Breast epithelium (tissue), 3 donors: ENCODE measurements around the gene TGOLN2.

ENCODE experiments used
- POLR2A ChIP-seq: fragments of 450-650 bp; IDR thresholded peaks from one replicate; pipeline ENCODE4 v1.6.1; 2016; ENCODE audit warnings: antibody characterized with exemption, mild to moderate bottlenecking, moderate library complexity
- POLR2AphosphoS5 ChIP-seq, 3 donors: sonication (generic); formaldehyde crosslinking; IDR thresholded peaks; one replicate each; pipeline ENCODE4 v1.6.1; 2017; ENCODE audit warnings: antibody characterized with exemption in 3 of 3
- TF ChIP-seq, protein P1 (sequence below), 3 donors: fragments of 450-650 bp; IDR thresholded peaks; one replicate each; pipeline ENCODE4 v1.5.1; 2016 to 2017; ENCODE audit warnings: antibody characterized with exemption in 3 of 3, mild to moderate bottlenecking in 3 of 3, moderate library complexity in 3 of 3

DNA sequence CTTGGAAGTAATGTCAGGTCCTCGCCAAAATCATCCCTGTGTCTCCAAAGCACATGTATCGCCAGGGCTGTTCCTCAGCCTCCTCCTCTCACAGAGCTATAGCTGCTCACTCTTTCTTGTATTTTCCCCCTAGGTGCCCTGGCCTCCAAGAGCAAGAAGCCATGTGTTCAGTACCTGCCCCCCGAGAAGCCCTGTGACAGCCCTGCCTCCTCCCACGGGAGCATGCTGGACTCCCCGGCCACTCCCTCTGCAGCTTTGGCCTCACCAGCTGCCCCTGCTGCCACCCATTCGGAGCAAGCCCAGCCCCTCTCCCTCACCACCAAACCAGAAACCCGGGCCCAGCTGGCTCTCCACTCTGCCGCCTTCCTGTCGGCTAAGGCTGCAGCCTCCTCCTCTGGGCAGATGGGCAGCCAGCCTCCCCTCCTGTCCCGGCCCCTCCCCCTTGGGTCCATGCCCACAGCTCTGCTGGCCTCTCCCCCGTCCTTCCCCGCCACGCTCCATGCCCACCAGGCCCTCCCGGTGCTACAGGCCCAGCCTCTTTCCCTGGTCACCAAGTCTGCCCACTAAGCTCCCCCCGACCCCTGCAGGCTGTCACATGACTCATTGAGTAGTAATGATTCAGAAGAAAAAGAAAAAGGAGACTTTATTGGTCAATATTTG, 18.8 kb downstream of the TGOLN2 start:
- TF ChIP-seq, protein P1, sequence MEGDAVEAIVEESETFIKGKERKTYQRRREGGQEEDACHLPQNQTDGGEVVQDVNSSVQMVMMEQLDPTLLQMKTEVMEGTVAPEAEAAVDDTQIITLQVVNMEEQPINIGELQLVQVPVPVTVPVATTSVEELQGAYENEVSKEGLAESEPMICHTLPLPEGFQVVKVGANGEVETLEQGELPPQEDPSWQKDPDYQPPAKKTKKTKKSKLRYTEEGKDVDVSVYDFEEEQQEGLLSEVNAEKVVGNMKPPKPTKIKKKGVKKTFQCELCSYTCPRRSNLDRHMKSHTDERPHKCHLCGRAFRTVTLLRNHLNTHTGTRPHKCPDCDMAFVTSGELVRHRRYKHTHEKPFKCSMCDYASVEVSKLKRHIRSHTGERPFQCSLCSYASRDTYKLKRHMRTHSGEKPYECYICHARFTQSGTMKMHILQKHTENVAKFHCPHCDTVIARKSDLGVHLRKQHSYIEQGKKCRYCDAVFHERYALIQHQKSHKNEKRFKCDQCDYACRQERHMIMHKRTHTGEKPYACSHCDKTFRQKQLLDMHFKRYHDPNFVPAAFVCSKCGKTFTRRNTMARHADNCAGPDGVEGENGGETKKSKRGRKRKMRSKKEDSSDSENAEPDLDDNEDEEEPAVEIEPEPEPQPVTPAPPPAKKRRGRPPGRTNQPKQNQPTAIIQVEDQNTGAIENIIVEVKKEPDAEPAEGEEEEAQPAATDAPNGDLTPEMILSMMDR (IDR thresholded peaks at IDR 0.05), result no peak
- no peak for TF ChIP-seq POLR2AphosphoS5 (IDR thresholded peaks at IDR 0.05)
- no peak for TF ChIP-seq POLR2A
